Vagina (tissue), 2 donors: ENCODE results near the gene PXDN. TPM values are rescaled to one million over a fixed set of nuclear protein-coding genes. Genes with fewer than 3 reads are reported as not detected.

Source experiments
- DNase-seq, 2 donors: peaks; one replicate each; pipeline ENCODE4 v3.0.0-alpha.2; 2017; ENCODE audit errors: extremely low spot score in 2 of 2
- H3K27ac ChIP-seq: fragments of 200-600 bp; sonication (generic); one replicate; pipeline ENCODE4 v1.5.1; 2019
- H3K27me3 ChIP-seq: fragments of 200-600 bp; sonication (generic); one replicate; pipeline ENCODE4 v1.5.1; 2019
- H3K36me3 ChIP-seq, 2 donors: fragments of 200-600 bp; sonication (generic); one replicate each; pipeline ENCODE4 v1.5.1; 2017 to 2019
- H3K4me1 ChIP-seq: fragments of 200-600 bp; sonication (generic); one replicate; pipeline ENCODE4 v1.5.1; 2019
- H3K4me3 ChIP-seq, 2 donors: fragments of 200-600 bp; sonication (generic); 1 replicate in 1 of 2; 2 replicates in 1 of 2; pipeline ENCODE4 v1.5.1; 2016 to 2019
- H3K9me3 ChIP-seq: fragments of 200-600 bp; sonication (generic); one replicate; pipeline ENCODE4 v1.5.1; 2019
- CTCF ChIP-seq, 3 experiments: fragments of 450-650 bp in 2 of 3; fragments of 200-600 bp in 1 of 3; sonication (generic) in 1 of 3; IDR thresholded peaks; one replicate each; pipeline ENCODE4 v1.5.1; 2017 to 2019; ENCODE audit warnings: antibody characterized with exemption in 3 of 3, mild to moderate bottlenecking in 2 of 3, moderate library complexity in 2 of 3
- POLR2A ChIP-seq, 2 donors: fragments of 450-650 bp; IDR thresholded peaks; one replicate each; pipeline ENCODE4 v1.6.1; 2017; ENCODE audit warnings: antibody characterized with exemption in 2 of 2, mild to moderate bottlenecking in 2 of 2, moderate library complexity in 2 of 2
- POLR2AphosphoS5 ChIP-seq, 2 donors: sonication (generic); formaldehyde crosslinking; IDR thresholded peaks; one replicate each; pipeline ENCODE4 v1.9.0; 2017; ENCODE audit warnings: antibody characterized with exemption in 2 of 2, mild to moderate bottlenecking in 2 of 2, low read depth in 1 of 2; ENCODE audit not compliant: insufficient read depth in 1 of 2
- intact Hi-C: fragments of 100-400 bp; cut with DNase I; formaldehyde crosslinking; loops from one replicate; pipeline ENCODE4 v1.15.1; 2023
- total RNA-seq: library from RNA; depleted of rRNA; stranded (reverse); fragments of >200 nt; gene quantifications from one replicate; pipeline ENCODE4 v1.2.3, GENCODE V29; 2016

The PXDN gene
- total RNA-seq, 1 donor from 2014 or later, result 33.6 TPM

GRCh38 chr2:1787755-1788477 is 43.6 kb upstream of the PXDN start:
- TF ChIP-seq POLR2AphosphoS5 (IDR thresholded peaks at IDR 0.05; ENCODE audit: insufficient read depth in 1 of 2, low read depth in 1 of 2) (no peak), CTCF (IDR thresholded peaks at IDR 0.05) (no peak), POLR2A (IDR thresholded peaks at IDR 0.05) (no peak)
- Histone ChIP-seq H3K9me3 (no peaks in the 10 kb centered on the region), H3K27me3 (no peaks in the 10 kb centered on the region), H3K27ac (no peak overlapping the region), H3K36me3 (no peaks in the 10 kb centered on the region), H3K4me3 (no peak overlapping the region), H3K4me1 (no peaks in the 10 kb centered on the region)
- DNase-seq, result no peak
- intact Hi-C loops, result no loop called here

- TF ChIP-seq POLR2AphosphoS5 (IDR thresholded peaks at IDR 0.05; ENCODE audit: insufficient read depth in 1 of 2, low read depth in 1 of 2) (no peak), CTCF (IDR thresholded peaks at IDR 0.05) (no peak), POLR2A (IDR thresholded peaks at IDR 0.05) (no peak)
- Histone ChIP-seq H3K27me3 (no peaks in the 10 kb centered on the region), H3K9me3 (no peaks in the 10 kb centered on the region), H3K4me3 (no peak overlapping the region), H3K4me1 (no peaks in the 10 kb centered on the region), H3K36me3 (no peaks in the 10 kb centered on the region), H3K27ac (no peak overlapping the region)
- intact Hi-C loops, result no loop called here
- DNase-seq, result no peak
Measured at GRCh38 chr2:1784986-1785617, 40.8 kb upstream of the PXDN start.

- no peaks in the 10 kb centered on the region for H3K36me3 ChIP-seq
- H3K9me3 ChIP-seq, result no peaks in the 10 kb centered on the region
- TF ChIP-seq POLR2A (IDR thresholded peaks at IDR 0.05), result no peak
- TF ChIP-seq CTCF (IDR thresholded peaks at IDR 0.05), result no peak
- TF ChIP-seq POLR2AphosphoS5 (IDR thresholded peaks at IDR 0.05; ENCODE audit: insufficient read depth in 1 of 2, low read depth in 1 of 2), result no peak
- no peak overlapping the region for H3K4me3 ChIP-seq
- H3K27me3 ChIP-seq, result no peaks in the 10 kb centered on the region
- H3K27ac ChIP-seq, result no peak overlapping the region
- no peaks in the 10 kb centered on the region for H3K4me1 ChIP-seq
- intact Hi-C loops, result no loop called here
- DNase-seq, result no peak
Measured at GRCh38 chr2:1784087-1784486, 39.8 kb upstream of the PXDN start.

GRCh38 chr2:1782514-1782913 is 38.2 kb upstream of the PXDN start:
- H3K27me3 ChIP-seq, result no peaks in the 10 kb centered on the region
- no peaks in the 10 kb centered on the region for H3K9me3 ChIP-seq
- TF ChIP-seq POLR2A (IDR thresholded peaks at IDR 0.05), result no peak
- TF ChIP-seq CTCF (IDR thresholded peaks at IDR 0.05), result no peak
- DNase-seq, result no peak
- no peak overlapping the region for H3K27ac ChIP-seq
- no peak overlapping the region for H3K4me3 ChIP-seq
- no peaks in the 10 kb centered on the region for H3K4me1 ChIP-seq
- H3K36me3 ChIP-seq, result no peaks in the 10 kb centered on the region
- intact Hi-C loops, result no loop called here
